ENCODE measurements around the gene EOLA1.
"Not testable (repeated sequence)": the region's sequence is repeated elsewhere in the genome, so short reads cannot be mapped to it uniquely, and the experiment has no call there.

EOLA1 gene

GRCh38 chrX:149545545-149546543, 5.0 kb downstream of the EOLA1 start:
- DNase-seq (ENCODE audit: low read depth), result not testable (repeated sequence)

GRCh38 chrX:149546962-149547361, 6.2 kb downstream of the EOLA1 start:
- DNase-seq (ENCODE audit: low read depth), result not testable (repeated sequence)

- DNase-seq (ENCODE audit: low read depth), result not testable (repeated sequence)
Observed at GRCh38 chrX:149547782-149548181, 7.0 kb downstream of the EOLA1 start.

GRCh38 chrX:149549701-149550100, 8.9 kb downstream of the EOLA1 start, which contains the start of gene HSFX3:
HSFX3 (minus strand) TSS chrX:149549924; CDS start chrX:149549852, 72 bp downstream.
- not testable (repeated sequence) for DNase-seq (ENCODE audit: low read depth)

- DNase-seq (ENCODE audit: low read depth), result not testable (repeated sequence)
Observed at GRCh38 chrX:149550454-149550853, 9.6 kb downstream of the EOLA1 start.

GRCh38 chrX:149551245-149551938, 10.6 kb downstream of the EOLA1 start:
- not testable (repeated sequence) for DNase-seq (ENCODE audit: low read depth)

GRCh38 chrX:149551939-149552248, 11.1 kb downstream of the EOLA1 start:
- not testable (repeated sequence) for DNase-seq (ENCODE audit: low read depth)

GRCh38 chrX:149555251-149555650, 14.4 kb downstream of the EOLA1 start:
- DNase-seq (ENCODE audit: low read depth), result not testable (repeated sequence)

- DNase-seq (ENCODE audit: low read depth), result no peak
Observed at GRCh38 chrX:149563359-149563758, 22.5 kb downstream of the EOLA1 start.

GRCh38 chrX:149567621-149568417, 27.0 kb downstream of the EOLA1 start:
- DNase-seq (ENCODE audit: low read depth), result no peak

- no peak for DNase-seq (ENCODE audit: low read depth)
Observed at GRCh38 chrX:149568701-149569296, 28.0 kb downstream of the EOLA1 start.

GRCh38 chrX:149569770-149570169, 29.0 kb downstream of the EOLA1 start:
- DNase-seq (ENCODE audit: low read depth), result no peak

- peak; percentile 48 for DNase-seq (ENCODE audit: low read depth)
Observed at GRCh38 chrX:149570668-149571067, 29.9 kb downstream of the EOLA1 start.

- DNase-seq (ENCODE audit: low read depth), result no peak
Observed at GRCh38 chrX:149571770-149572169, 31.0 kb downstream of the EOLA1 start.

- no peak for DNase-seq (ENCODE audit: low read depth)
Observed at GRCh38 chrX:149572743-149573142, 31.9 kb downstream of the EOLA1 start.

GRCh38 chrX:149573456-149573855, 32.6 kb downstream of the EOLA1 start:
- DNase-seq (ENCODE audit: low read depth), result not testable (repeated sequence)

- not testable (repeated sequence) for DNase-seq (ENCODE audit: low read depth)
Observed at GRCh38 chrX:149585631-149586030, 44.8 kb downstream of the EOLA1 start.

- not testable (repeated sequence) for DNase-seq (ENCODE audit: low read depth)
Observed at GRCh38 chrX:149587359-149587758, 46.5 kb downstream of the EOLA1 start, which contains the start of gene MAGEA9B. MAGEA9B (minus strand) TSS chrX:149587459; CDS start chrX:149583179, 4,280 bp downstream.

GRCh38 chrX:149590993-149591392, 50.2 kb downstream of the EOLA1 start:
- not testable (repeated sequence) for DNase-seq (ENCODE audit: low read depth)

GRCh38 chrX:149595214-149595613, 54.4 kb downstream of the EOLA1 start, which contains the start of gene HSFX2:
HSFX2 (minus strand) TSS chrX:149595314; CDS start chrX:149594700, 614 bp downstream.
- DNase-seq (ENCODE audit: low read depth), result not testable (repeated sequence)

GRCh38 chrX:149595943-149596342, 55.1 kb downstream of the EOLA1 start:
- DNase-seq (ENCODE audit: low read depth), result not testable (repeated sequence)

Measured in fibroblast of gingiva (primary cell).